Erythroblast (primary cell): Measurements from ENCODE around the gene DOCK2.

Experiments used
- GATA1 ChIP-seq: IDR thresholded peaks from 2 replicates; pipeline ENCODE4 v1.6.1; 2011; ENCODE audit warnings: low read depth, mild to moderate bottlenecking, control low read depth, low read length, moderate library complexity
- POLR2A ChIP-seq: IDR thresholded peaks from 2 replicates; pipeline ENCODE4 v1.6.1; 2011; ENCODE audit warnings: mild to moderate bottlenecking, low read length

GRCh38 chr5:169629847-169630548 lies 7.1 kb upstream of the DOCK2 start:
- TF ChIP-seq POLR2A (no peak), GATA1 (no peak)
